Epithelial cell of proximal tubule (primary cell): ENCODE data around the gene DAB2IP. TPM values are rescaled to one million over a fixed set of nuclear protein-coding genes. Genes with fewer than 3 reads are reported as not detected.

ENCODE experiments used
- DNase-seq: peaks from one replicate; pipeline ENCODE4 v3.0.0-alpha.2; 2011; ENCODE audit warnings: low read depth
- H3K4me3 ChIP-seq: 2 replicates; pipeline ENCODE4 v1.5.1; 2011; ENCODE audit warnings: low read depth, mild to moderate bottlenecking, low read length
- CTCF ChIP-seq: conservative IDR thresholded peaks from 2 replicates; pipeline ENCODE4 v1.5.1; 2012; ENCODE audit warnings: low read depth, mild to moderate bottlenecking, low read length
- total RNA-seq: library from RNA; depleted of rRNA; stranded (reverse); fragments of >200 nt; gene quantifications from 2 replicates; pipeline ENCODE4 v1.2.3, GENCODE V29; 2015

Gene DAB2IP
- total RNA-seq, 1 donor from 2014 or later, result 23.8 TPM

- no peak for DNase-seq
- no peak for TF ChIP-seq CTCF
Observed at GRCh38 chr9:121671612-121672155, 20.2 kb downstream of the DAB2IP start.

GRCh38 chr9:121672213-121672612, 20.8 kb downstream of the DAB2IP start:
- DNase-seq, result no peak
- TF ChIP-seq CTCF, result no peak

More at GRCh38 chr9:121671612-121672155, 20.2 kb downstream of the DAB2IP start:
- H3K4me3 ChIP-seq, result no peak overlapping the region

GRCh38 chr9:121672986-121673385, 21.6 kb downstream of the DAB2IP start:
- no peak for DNase-seq
- no peak overlapping the region for H3K4me3 ChIP-seq
- no peak for TF ChIP-seq CTCF

More at GRCh38 chr9:121672213-121672612, 20.8 kb downstream of the DAB2IP start:
- no peak overlapping the region for H3K4me3 ChIP-seq

- H3K4me3 ChIP-seq, result no peak overlapping the region
- DNase-seq, result no peak
- no peak for TF ChIP-seq CTCF
Observed at GRCh38 chr9:121673576-121673975, 22.1 kb downstream of the DAB2IP start.

- no peak for DNase-seq
- no peak for TF ChIP-seq CTCF
- H3K4me3 ChIP-seq, result no peak overlapping the region
Observed at GRCh38 chr9:121674017-121674416, 22.6 kb downstream of the DAB2IP start.

GRCh38 chr9:121674952-121675351, 23.5 kb downstream of the DAB2IP start:
- no peak for DNase-seq
- no peak overlapping the region for H3K4me3 ChIP-seq
- no peak for TF ChIP-seq CTCF

GRCh38 chr9:121675381-121675780, 23.9 kb downstream of the DAB2IP start:
- no peak for TF ChIP-seq CTCF
- DNase-seq, result no peak
- H3K4me3 ChIP-seq, result no peak overlapping the region
